ENCODE data around the gene RBM26. TPM values are rescaled to one million over a fixed set of nuclear protein-coding genes. Genes with fewer than 3 reads are reported as not detected.

The RBM26 gene
- polyA plus RNA-seq, 3 donors, result 3.5 to 25.3 (median 5.0) TPM

DNA sequence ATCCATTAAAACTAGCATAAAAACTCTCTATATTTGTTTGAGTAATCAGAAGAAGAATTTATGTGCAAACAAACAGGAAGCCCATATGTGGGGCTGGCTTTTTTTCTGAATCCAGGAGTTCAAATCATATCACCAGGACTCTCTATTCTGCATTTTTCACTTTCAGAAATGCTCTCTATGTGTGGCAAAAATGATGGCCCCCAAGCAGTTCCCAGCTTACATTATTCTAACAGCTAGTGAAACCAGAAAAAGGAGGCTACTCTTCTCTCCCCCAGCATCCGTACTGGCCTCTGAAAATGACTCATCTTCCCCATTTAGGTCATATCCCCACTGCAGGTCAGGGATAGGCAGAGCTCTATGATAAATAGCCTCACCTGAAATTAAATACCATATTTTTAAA, 20.4 kb downstream of the RBM26 start:
- Mint-ChIP-seq H3K27me3 (ENCODE audit: low read depth in 3 of 3) (no peaks in the 10 kb centered on the region), H3K27ac (peak overlapping the region in 3 of 7 donors; percentile 70 to 81 (median 71))

DNA sequence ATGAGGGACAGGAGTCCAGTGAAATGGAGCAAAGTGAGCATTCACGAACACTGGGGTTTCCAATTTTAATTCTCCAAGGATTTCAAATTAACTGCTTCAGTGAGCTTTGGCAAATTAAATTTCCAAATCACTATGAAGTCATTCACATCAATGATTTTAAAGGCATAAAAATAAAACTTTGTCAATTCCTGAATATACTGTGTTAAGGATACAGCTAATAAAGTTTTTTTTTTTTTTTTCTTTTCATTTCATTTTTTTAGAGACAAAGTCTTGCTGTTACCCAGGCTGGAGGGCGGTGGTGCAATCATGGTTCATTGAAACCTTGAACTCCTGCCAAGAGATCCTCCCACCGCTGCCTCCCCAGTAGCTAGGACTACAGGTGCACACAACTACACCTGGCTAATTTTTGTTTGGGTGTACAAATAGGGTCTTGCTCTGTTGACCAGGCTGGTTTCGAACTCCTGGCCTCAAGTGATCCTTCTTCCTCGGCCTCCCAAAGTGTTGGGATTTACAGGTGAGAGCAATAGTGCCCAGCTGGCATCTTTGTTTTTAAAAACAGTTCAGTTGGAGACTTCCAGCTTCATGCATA, 21.9 kb downstream of the RBM26 start:
- Histone ChIP-seq H3K27me3 (ENCODE audit: control insufficient read depth in 2 of 2, insufficient read depth in 2 of 2, low read length in 2 of 2) (no peaks in the 10 kb centered on the region), H3K4me3 (replicated peaks in 1 of 3; ENCODE audit: low read depth in 2 of 3, low read length in 3 of 3) (no peak overlapping the region), H4K20me1 (ENCODE audit: insufficient read depth, low read length) (peaks cover 37% of the 10 kb centered on the region), H3K9ac (ENCODE audit: insufficient read depth, low read length, poor library complexity, severe bottlenecking) (no peak overlapping the region), H3K4me1 (ENCODE audit: control insufficient read depth in 1 of 2, insufficient read depth in 2 of 2, low read length in 2 of 2) (peaks cover 10 to 16% of the 10 kb centered on the region in 2 donors), H2AFZ (ENCODE audit: insufficient read depth, low read depth, low read length, poor library complexity, severe bottlenecking) (no peak overlapping the region), H3K9me3 (replicated peaks in 1 of 2; ENCODE audit: control insufficient read depth in 1 of 2, insufficient read depth in 1 of 2, low read length in 2 of 2) (no peaks in the 10 kb centered on the region), H3K79me2 (ENCODE audit: insufficient read depth, low read length) (peaks cover 95% of the 10 kb centered on the region), H3K4me2 (replicated peaks; ENCODE audit: extremely low read depth, low read length, poor library complexity, severe bottlenecking) (no peak overlapping the region), H3K36me3 (replicated peaks in 1 of 2; ENCODE audit: control insufficient read depth in 1 of 2, insufficient read depth in 2 of 2, low read length in 2 of 2) (peaks cover 0 to 6% of the 10 kb centered on the region in 2 donors), H3K27ac (ENCODE audit: low read depth in 1 of 2, low read length in 2 of 2) (peak overlapping the region in 1 of 2 donors; percentile 42)
- no peaks in the 10 kb centered on the region for H3K27me3 Mint-ChIP-seq (ENCODE audit: low read depth in 3 of 3)
- no peak for DNase-seq
- peak overlapping the region in 2 of 7 donors; percentile 51 to 52 for H3K27ac Mint-ChIP-seq
- intact Hi-C loops (cut with micrococcal nuclease), result no loop called here
- 100% methylated on average over 2 of the region's 5 CpGs for WGBS (ENCODE audit: insufficient coverage)
- H3K9me3 Mint-ChIP-seq, result no peaks in the 10 kb centered on the region
- H3K36me3 Mint-ChIP-seq, result peaks cover 13 to 16% of the 10 kb centered on the region in 2 donors
- H3K4me1 Mint-ChIP-seq, result peaks cover 34% of the 10 kb centered on the region
- no peak for TF ChIP-seq CTCF (IDR thresholded peaks at IDR 0.05)
- no peak overlapping the region for H3K4me3 Mint-ChIP-seq

More for the DNA sequence above, 20.4 kb downstream of the RBM26 start:
- no peaks in the 10 kb centered on the region for H3K9me3 Mint-ChIP-seq
- peak; percentile 28 to 53 (median 44) for DNase-seq
- no peak overlapping the region for H3K4me3 Mint-ChIP-seq
- Histone ChIP-seq H3K27me3 (ENCODE audit: control insufficient read depth in 2 of 2, insufficient read depth in 2 of 2, low read length in 2 of 2) (no peaks in the 10 kb centered on the region), H3K36me3 (replicated peaks in 1 of 2; ENCODE audit: control insufficient read depth in 1 of 2, insufficient read depth in 2 of 2, low read length in 2 of 2) (peaks cover 0 to 3% of the 10 kb centered on the region in 2 donors), H3K4me1 (ENCODE audit: control insufficient read depth in 1 of 2, insufficient read depth in 2 of 2, low read length in 2 of 2) (peaks cover 15 to 28% of the 10 kb centered on the region in 2 donors), H2AFZ (ENCODE audit: insufficient read depth, low read depth, low read length, poor library complexity, severe bottlenecking) (no peak overlapping the region), H3K9ac (ENCODE audit: insufficient read depth, low read length, poor library complexity, severe bottlenecking) (no peak overlapping the region), H3K4me2 (replicated peaks; ENCODE audit: extremely low read depth, low read length, poor library complexity, severe bottlenecking) (no peak overlapping the region), H3K79me2 (ENCODE audit: insufficient read depth, low read length) (peaks cover 95% of the 10 kb centered on the region), H3K4me3 (replicated peaks in 1 of 3; ENCODE audit: low read depth in 2 of 3, low read length in 3 of 3) (no peak overlapping the region), H4K20me1 (ENCODE audit: insufficient read depth, low read length) (peaks cover 29% of the 10 kb centered on the region), H3K27ac (ENCODE audit: low read depth in 1 of 2, low read length in 2 of 2) (no peak overlapping the region), H3K9me3 (replicated peaks in 1 of 2; ENCODE audit: control insufficient read depth in 1 of 2, insufficient read depth in 1 of 2, low read length in 2 of 2) (no peaks in the 10 kb centered on the region)
- peaks cover 39% of the 10 kb centered on the region for H3K4me1 Mint-ChIP-seq
- intact Hi-C loops (cut with micrococcal nuclease), result no loop called here
- H3K36me3 Mint-ChIP-seq, result peaks cover 6% of the 10 kb centered on the region in 2 donors
- no peak for TF ChIP-seq CTCF (IDR thresholded peaks at IDR 0.05)
- 0% methylated on average over 1 of the region's 1 CpG for WGBS (ENCODE audit: insufficient coverage)

Data from CD14-positive monocyte (primary cell).